GM18870 (cell line): Measurements from ENCODE around the gene TAF3.

Source experiments
- ATAC-seq: cut with Tn5 transposase; IDR thresholded peaks from one replicate; pipeline ENCODE4 v1.9.1; 2021; ENCODE audit warnings: moderate library complexity; ENCODE audit not compliant: unreplicated experiment

TAF3 gene

DNA sequence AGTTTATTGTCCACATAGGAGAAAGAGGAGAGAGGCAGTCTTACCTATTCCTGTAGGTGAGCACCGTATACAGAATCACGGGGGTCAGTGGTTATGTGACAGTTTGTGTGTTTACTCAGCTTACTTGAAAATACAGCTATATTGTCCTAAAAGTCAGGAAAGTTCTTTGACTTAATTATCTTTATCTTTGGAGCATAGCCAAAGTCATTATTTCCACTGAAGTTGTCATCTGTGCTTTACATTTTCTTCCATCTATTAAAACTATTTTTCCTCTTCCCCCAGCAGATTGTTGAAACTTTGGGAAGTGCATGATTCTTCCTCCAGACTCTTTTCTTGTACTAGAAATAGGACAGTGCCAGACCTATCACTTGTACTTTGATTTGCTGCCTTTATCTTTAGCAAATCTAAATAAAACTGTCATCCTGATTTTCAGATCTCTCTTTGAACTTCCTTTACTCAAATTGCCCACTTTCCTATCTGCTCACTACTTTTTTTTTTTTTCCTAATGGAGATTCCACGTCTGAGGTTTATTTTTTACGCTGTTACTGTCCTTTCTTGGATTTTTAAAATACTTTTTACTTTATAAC lies 58.3 kb downstream of the TAF3 start:
- no peak for ATAC-seq

DNA sequence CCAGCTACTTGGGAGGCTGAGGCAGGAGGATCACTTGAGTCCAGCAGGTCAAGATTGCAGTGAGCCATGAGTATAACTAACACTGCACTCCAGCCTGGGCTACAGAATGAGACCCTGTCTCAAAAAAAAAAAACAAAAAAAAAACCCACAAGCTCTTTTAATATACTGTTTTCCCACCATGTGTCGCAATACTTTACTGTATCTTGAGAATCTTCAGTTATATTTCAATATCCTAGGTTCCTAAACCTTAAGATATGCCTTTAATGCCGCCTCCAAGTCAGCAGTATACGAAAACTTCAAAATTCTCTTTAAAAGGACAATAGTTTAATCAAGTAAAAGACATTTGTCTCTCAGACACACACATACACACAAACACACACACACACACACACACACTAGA lies 62.8 kb downstream of the TAF3 start:
- ATAC-seq: no peak

DNA sequence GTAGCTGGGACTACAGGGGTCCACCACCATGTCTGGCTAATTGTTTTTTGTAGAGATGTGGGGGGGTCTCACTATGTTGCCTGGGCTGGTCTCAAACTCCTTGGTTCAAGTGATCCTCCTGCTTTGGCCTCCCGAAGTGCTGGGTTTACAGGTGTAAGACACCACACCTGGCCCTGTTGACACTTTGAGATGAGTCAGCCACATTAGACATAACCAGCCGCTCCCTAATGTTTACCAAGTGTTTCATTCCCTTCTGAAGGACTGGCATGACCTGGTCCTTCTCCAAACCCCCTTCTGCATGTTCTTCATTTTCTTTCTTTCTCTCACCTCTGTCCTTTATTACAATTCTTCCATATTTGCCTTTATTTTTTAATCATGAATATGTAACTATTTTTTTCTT lies 67.8 kb downstream of the TAF3 start:
- no peak for ATAC-seq

DNA sequence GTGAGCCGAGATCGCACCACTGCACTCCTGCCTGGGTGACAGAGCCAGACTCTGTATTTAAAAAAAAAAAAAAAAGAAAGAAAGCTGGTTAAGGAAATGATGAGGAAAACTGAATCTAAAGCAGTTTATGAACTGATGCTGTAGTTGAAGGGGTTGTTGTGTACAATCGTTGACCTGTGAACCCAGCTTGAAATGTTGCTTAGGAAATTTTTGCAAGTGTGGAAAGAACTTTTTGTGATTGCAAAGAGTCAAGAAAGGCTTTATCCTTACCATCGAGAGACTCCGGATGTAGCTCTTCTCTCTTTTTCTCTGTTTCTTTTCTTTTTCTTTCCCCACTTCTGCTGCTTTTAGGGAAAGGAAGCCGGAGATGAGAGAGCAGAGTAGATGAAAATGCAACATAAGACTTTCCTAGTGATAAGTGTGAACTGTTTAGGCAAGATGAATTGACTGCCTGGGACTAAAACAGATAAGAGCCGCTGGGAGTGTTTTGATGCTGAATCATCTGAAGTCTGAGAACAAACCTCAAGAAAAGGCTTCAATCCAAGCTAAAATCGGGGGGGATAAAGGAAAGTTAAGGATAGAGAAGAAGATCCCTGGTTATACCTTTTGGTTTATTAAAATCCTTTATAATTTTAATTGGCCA lies 69.0 kb downstream of the TAF3 start:
- ATAC-seq: no peak

DNA sequence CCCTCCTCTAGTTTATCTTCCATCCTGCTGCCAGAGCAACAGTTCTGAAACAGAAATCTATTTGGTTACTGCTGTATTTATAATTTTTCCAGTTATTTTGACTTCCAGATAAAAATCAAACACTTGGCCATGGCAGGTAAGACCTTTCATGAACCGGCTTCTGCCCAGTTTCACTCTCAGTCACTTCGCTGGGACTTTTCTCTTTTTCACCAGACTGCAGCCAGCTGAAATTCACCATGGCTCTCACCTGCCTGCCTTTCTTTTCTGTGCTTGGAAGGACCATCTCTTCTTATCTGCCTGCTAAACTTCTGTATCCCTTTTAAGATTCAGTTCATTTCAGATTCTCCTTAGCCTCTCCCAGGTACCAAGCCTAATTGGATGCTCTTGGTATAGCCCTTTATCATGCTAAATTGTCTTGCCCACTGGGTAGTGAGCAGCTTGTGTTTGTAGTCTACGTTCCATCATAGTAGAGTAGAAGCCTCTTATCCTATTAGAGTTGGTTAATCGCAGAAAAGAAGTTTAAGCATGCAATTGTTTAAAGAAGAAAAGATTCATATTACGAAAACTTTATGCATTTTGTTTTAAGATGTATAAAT lies 71.7 kb downstream of the TAF3 start:
- ATAC-seq: no peak

DNA sequence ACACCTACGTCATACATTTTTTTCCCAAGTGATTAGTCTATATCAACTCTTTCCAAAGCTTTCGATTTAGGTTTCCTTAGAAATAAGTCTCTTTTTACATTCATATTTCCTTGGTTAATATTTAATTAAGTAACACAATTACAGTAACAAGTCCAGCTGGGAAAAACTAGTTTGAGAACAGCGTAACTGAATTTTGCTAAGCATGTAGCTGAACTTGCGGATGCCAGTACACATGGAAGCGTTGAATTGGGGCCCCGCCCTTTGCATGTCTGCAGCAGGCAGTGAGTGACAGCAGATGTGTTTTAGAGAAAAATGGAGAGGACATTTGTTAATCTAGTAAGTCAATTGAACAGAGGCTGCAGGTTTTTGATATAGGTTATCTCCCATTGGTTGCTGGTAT lies 72.5 kb downstream of the TAF3 start:
- no peak for ATAC-seq

DNA sequence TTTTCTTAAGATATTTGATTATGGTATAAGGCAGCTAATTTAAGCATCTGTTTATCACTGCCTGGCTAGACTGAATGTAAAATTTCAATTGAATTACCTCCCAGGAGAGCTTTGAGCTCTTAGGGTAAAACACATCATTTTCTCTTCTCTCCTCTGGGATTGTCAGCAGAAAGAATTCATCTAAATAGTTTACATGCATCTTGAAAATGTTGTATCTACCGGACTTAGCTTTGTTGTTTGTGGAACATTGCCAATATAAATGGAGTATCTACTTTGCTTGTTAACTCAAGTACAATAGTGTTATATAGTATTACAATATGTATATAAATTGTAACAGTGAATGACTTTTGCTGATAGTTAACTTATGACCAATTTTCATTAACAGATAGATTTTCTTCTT lies 73.3 kb downstream of the TAF3 start:
- ATAC-seq: no peak

DNA sequence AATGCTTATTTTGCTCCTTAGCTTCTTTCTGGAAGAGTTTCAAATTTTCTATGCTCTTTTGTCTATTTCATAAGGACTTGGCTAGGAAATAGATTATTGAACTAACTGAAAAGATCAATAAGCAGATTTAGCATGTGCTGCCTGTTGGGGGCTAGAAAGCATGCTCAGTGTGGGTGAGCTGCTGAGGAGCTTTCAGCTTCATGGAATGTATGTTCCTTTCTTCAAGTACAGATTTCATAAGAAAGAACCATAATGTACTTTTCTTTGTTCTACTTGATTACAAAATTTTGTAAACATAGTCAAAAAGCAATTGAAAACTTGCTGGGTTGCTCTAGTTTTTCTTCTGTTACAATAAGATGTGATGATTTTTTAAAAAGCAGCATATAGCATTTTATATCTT lies 73.8 kb downstream of the TAF3 start:
- ATAC-seq: no peak

DNA sequence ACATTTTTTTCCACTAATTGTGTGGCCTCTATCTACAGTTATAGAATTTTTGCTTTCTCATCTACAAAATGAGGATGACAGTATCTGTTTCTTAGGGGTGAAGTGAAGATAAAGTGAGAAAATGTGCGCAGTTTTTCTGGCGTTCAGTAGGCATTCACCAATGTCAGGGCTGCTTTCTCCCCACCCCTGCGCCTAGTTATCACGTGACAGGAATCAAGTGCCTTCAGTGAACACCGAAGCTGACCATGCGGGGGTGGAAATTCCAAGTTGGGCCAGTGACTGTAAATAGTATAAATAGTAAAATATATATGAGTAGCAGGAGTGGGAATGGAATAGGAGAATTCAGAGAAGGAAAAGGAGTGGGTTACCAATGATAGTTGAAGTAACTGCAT lies 77.4 kb downstream of the TAF3 start:
- ATAC-seq: no peak

DNA sequence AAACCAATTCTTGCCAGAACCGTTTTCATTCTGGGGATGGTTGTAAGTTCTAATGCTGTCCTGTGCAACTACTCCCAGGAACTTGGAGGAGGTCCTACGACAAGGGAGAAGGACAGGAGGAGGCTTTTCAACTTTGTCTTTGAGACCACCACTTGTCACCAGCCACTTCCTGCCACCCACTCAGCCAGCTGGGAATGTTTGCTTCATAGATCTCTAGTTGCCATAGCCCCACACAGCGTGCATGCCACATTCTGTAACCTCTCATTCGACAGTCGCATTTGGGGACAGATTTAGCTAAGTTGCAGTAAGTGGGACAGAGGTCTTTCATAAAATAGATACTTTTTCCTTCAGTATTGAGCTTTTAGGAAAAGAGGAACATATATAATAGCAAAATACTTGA lies 78.0 kb downstream of the TAF3 start:
- ATAC-seq: no peak

DNA sequence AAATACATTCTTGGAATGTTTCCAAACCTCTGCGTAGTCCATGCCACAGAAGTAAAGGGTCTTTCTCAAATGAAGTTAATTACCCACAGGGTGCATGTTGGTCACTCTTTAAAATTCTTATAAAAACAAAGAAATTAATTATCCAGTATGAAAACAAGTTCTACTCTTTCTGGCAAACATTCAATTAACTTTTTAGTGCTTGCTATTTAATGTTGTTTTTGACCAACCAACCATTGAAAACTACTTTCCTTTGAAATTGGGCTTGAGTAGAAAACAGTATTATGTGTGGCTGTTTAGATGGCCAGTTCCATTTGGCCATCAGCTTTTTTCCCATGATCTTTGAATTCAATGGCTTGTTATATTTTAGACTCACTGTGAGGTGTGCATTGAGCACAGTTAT lies 83.0 kb downstream of the TAF3 start:
- ATAC-seq: no peak

DNA sequence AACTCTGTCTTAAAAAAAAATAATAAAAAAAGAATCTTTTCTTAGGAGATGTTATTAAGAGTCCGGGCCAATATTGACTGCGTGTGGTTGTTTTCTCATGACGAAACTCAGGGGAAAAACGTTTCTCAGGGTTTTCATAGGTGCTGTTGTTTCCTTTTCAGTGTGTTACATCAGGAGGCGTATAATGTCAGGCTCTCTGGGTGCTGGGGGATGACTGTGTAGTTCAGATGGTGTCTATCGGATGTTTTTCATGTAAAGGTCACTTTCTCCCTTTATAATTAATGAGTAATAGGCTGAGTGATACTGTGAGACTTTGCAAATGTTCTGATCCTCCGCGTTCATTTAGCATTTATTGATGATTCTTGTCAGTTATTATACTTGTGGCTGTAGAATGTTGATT lies 84.1 kb downstream of the TAF3 start:
- ATAC-seq: no peak

DNA sequence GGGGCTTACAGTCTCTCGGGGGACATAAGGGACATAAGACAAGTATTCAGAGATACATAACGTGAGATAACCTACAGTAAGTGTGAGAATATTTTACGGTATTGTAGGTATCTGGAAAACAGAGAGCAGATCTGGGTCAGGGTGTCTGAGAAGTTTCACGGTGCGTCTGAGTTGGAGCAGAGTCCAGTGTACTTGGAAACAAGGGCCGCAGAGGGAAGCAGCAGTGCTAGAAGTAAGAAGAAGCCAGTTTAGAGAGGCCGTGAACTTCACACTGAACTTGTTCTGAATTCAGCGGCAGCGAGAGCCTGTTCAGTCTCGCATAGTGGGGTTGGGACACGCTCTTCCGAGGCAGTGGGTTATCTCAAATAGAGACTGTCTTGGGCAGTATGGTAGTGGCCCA lies 85.5 kb downstream of the TAF3 start:
- ATAC-seq: no peak

DNA sequence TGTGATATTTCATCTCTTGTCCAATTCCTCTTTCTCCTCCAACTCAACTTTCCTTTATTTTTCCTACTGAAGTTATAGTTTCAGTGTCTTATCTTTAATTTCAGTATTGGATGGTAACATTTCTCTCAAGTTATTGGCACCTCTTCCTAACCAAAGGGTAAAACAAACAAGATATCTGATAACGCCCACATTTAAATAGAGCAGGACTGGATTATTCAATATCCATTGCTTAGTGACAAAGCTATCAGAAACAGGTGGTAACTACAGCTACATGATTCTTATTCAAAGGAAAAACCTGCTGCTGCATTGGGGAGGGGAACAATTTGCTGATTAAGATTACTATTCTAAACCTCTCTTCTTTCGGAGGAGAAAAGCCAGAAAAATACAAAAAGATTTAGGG lies 87.8 kb downstream of the TAF3 start:
- no peak for ATAC-seq

DNA sequence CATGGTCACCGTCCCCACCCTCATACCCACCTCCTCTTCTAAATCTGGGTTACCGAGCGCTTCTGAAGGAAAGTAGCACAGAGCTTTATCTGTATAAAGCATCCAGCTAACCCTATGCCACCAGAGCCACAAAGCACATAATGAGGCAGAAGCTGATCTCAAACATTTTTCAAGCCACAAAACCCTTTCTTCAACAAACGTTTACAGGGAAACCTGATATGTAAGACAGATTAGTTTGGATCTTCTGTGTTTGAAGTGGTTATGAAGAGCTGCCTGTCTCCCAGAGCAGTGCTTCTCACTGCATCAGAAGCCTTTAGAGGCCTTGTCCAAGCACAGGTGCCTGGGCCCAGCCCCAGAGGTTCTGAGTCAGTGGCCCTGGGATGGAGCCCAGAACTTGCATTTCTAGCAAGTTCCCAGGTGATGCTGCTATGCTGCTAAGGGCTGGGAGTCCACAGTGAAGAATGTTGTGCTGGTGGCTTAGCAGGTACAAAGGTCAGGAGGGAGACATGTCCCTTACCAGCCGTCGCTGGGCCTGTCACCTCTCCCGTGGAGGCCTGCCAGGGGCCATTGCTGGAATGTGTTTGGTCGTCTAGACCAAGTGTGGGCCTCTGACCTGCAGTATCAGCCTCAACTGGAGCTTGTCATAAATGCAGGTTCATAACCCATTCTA lies 90.4 kb downstream of the TAF3 start:
- no peak for ATAC-seq

DNA sequence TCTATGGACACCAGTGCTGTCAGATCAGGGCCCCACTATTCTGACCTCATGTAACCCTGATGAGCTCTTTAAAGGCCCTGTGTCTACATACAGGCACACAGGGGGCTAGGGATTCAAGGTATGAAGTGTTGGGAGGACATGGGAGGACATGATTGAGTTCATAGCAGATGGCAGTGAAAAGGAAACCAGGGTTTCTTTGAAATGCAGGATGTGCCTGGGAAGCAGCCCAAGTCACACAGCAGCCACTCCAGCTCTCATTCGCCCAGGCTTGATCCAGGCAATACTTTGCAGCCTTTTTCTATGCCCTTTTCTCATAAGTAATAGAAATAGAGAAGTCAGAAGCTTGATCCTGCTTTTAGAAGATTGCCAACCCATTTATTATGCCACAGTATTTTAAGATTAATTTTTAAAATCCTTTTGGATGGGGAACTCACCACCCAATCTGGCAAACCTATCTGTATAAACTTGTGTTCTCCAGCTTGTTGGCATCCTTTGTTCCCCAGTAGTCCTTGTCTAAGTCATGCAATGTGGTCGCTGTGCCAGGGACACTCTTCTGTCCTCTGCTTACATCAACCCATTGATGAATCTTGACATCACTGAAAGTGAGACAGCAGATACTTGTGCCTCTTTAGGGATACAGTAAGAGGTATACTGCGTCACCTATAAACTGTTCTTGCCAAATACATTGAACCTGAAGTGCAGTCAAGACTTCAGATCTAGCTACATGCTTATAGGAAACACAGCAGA lies 95.0 kb downstream of the TAF3 start:
- no peak for ATAC-seq

DNA sequence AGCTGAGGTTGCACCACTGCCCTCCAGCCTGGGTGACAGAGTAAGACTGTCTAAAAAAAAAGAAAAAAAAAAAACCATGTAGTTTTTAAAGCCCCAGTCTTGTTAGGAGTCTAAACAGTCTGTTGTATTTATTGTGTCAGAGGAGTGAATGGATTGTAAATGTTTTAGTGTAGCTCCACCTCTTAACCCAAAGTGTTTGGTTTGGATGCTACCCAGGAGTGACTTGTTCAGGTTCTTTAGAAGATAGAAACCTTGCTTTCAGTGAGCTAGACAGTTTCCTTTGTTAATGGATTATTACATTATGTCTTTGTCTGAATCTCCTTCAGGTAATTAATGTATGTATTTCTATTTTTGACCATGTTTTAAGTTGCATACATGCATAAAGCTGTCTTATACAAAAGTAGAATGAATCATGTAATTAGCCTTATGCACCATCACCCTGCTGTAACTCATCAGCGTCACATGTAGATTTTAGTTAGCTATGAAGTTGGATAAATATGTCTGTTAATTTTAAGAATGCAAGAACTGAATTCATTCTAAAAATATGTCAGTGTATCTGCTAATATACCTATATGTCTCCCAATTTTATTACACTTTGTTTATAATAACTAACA lies 97.7 kb downstream of the TAF3 start:
- no peak for ATAC-seq

DNA sequence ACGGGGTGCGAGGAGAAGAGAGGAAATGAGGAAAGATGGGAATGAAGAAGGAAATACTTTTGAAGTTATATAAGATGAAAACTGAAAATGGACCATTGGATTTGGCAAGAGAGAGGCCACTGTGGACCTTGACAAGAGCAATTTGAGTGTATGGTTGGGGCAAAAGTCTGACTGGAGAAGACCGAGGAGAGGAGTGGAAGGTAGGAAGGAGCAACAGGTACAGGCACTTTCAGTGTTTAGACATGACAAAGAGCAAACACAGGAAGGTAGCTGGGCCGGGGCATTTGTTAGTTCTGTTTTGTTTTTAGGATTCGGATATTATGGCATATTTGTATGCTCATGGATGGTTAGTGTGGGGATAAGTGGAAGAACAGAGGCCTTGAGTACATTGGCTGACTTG lies 99.4 kb downstream of the TAF3 start:
- no peak for ATAC-seq

DNA sequence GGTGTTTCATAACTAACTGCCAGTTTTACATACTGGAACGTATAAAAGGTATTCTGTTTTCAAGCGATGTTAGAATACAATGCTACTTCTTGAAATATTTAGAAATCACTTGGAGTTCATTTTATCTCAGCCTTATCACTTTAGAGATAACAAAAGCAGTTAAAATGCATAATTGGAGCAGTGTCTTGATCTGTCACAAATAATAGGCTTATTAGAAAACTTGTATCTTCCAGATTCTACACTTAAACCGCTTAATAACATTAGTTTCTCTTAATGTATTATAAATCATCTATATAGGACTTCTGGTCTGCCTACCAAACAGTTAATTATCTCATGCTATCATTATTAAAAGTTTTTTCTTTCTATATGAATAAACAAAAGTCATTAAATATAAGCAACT lies 104.4 kb downstream of the TAF3 start:
- no peak for ATAC-seq

DNA sequence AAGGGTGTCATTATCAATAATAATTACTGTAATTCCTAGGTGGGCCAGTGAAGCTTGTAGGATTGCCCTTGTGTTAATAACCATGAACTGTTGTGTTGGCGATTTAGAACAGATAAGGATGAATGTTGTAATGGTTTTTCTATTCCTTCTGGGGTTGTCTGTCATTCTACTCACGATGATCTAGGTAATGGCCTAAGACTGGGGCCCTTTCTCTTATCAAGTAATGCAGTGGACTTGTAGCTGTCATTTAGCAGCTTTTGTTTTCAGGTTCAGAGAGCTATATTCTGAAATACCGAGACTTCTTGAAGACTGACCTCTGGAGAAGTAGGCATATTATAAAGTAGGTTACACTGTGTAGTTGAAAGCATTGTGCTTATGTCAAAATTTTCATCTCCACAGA lies 110.2 kb downstream of the TAF3 start:
- ATAC-seq: no peak

DNA sequence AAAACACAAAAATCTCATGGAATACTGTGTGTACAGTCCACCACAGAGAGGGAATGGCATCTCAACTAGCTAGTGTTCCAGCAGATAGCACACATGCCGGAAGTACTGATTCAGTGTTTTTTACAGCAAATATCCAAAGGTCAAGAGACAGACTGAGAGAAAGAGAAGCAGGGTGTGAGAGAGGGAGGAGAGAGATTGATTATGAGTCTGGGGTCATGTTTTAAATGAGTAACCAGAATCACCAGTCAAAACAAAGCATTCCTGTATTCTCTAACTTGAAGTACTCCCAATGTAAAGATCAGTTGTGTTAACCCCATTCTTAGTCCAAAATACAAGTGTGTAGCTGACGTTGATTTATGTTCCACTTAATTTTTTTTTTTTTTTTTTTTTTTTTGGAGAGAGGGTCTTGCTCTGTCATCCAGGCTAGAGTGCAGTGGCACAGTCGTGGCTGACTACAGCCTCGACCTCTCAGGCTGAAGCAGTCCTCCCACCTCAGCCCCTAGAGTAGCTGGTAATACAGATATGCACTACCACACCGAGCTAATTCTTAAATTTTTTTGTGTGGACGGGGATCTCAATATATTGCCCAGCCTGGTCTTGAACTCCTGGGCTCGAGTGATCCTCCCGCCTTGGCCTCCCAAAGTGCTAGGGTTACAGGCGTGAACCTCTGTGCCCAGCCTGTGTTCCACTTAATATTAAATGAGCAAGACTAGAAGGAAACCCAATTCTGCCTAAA lies 114.2 kb downstream of the TAF3 start:
- no peak for ATAC-seq
